Esophagus muscularis mucosa (tissue), 4 donors: ENCODE measurements around the gene C2CD4C.

ENCODE experiments used
- EP300 ChIP-seq: sonication (generic); formaldehyde crosslinking; IDR thresholded peaks from one replicate; pipeline ENCODE4 v1.6.1; 2017; ENCODE audit warnings: antibody characterized with exemption
- POLR2A ChIP-seq: fragments of 450-650 bp; IDR thresholded peaks from one replicate; pipeline ENCODE4 v1.6.1; 2017; ENCODE audit warnings: antibody characterized with exemption, moderate library complexity, mild to moderate bottlenecking, low read depth
- POLR2AphosphoS5 ChIP-seq, 2 donors: sonication (generic); formaldehyde crosslinking; IDR thresholded peaks; one replicate each; pipeline ENCODE4 v1.6.1; 2017; ENCODE audit warnings: antibody characterized with exemption in 2 of 2
- TF ChIP-seq, protein P1 (sequence below), 3 experiments: fragments of 200-600 bp in 2 of 3; fragments of 450-650 bp in 1 of 3; sonication (generic) in 2 of 3; IDR thresholded peaks; one replicate each; pipeline ENCODE4 v1.5.1; 2017 to 2019; ENCODE audit warnings: antibody characterized with exemption in 3 of 3, mild to moderate bottlenecking in 2 of 3, moderate library complexity in 1 of 3

DNA sequence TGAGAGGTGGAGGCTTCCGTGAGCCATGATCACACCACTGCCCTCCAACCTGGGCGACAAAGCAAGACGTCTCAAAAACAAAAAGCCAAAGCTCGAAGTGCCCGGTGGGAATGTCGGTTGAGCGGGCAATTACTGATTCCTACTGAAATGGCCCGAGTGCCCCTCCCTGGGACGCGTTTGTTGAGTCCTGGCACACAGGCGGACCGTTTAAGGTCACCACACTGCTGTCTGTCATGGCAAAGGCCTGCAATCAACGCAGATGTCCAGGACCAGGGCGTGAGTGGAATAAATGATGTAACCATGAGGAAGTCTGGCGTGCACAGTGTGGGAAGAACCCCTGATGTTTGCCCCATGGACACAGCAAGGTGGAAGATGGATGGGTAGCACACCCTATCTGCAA lies 19.2 kb upstream of the C2CD4C start:
- TF ChIP-seq POLR2AphosphoS5 (IDR thresholded peaks at IDR 0.05) (no peak), EP300 (no peak), POLR2A (no peak)
- TF ChIP-seq, protein P1, sequence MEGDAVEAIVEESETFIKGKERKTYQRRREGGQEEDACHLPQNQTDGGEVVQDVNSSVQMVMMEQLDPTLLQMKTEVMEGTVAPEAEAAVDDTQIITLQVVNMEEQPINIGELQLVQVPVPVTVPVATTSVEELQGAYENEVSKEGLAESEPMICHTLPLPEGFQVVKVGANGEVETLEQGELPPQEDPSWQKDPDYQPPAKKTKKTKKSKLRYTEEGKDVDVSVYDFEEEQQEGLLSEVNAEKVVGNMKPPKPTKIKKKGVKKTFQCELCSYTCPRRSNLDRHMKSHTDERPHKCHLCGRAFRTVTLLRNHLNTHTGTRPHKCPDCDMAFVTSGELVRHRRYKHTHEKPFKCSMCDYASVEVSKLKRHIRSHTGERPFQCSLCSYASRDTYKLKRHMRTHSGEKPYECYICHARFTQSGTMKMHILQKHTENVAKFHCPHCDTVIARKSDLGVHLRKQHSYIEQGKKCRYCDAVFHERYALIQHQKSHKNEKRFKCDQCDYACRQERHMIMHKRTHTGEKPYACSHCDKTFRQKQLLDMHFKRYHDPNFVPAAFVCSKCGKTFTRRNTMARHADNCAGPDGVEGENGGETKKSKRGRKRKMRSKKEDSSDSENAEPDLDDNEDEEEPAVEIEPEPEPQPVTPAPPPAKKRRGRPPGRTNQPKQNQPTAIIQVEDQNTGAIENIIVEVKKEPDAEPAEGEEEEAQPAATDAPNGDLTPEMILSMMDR (IDR thresholded peaks at IDR 0.05), result no peak
